ENCODE data around the gene KCNK7. TPM values are rescaled to one million over a fixed set of nuclear protein-coding genes. Genes with fewer than 3 reads are reported as not detected.
A peak's percentile ranks its signal among the peaks of the same experiment; 100 is the strongest.

KCNK7 gene
- total RNA-seq, 1 experiment from 2014 or later = 0.69 TPM

DNA sequence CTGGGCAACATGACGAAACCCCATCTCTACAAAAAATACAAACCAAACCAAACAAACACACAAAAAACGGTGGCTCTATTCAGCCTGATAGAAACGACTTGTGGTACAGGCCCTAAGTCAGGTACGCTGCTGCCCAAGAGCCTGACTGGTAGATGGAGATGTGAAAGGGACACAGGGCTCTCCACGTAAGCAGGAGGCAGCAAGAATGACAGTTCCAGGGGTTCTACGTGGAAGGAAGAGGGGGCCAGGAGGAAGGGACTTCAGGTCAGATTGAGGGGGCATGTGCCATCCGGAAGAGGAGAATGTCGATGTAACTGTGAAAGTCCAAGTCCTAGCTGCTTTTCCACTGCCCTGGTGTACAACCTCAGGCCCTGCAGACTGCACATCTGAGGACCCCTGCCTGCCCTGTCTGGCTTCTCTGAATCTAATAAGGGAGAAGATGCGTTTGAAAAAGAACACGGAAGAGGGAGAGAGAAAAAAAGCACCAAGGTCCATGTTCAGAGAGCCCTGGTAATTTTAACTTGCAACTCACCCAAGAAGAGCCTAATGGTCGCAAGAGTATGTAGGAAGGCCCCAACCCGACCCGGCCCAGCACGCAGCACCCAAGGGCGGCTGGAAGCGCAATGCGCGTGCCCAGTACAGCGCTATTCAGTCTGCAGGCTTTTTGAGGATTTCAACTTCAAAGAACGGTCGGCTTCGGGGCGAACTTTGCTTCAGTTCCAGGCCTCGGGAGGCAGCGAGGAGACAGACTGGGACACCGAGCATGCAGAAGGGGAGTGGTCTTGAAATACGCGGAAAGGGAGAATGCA lies 26.2 kb downstream of the KCNK7 start:
- no peaks in the 10 kb centered on the region for H3K27me3 ChIP-seq (ENCODE audit: control insufficient read depth, insufficient read depth, low read length)
- H3K4me3 ChIP-seq (ENCODE audit: low read depth in 2 of 2, low read length in 2 of 2) = peak overlapping the region; percentile 82 to 93
- TF ChIP-seq, protein P1, sequence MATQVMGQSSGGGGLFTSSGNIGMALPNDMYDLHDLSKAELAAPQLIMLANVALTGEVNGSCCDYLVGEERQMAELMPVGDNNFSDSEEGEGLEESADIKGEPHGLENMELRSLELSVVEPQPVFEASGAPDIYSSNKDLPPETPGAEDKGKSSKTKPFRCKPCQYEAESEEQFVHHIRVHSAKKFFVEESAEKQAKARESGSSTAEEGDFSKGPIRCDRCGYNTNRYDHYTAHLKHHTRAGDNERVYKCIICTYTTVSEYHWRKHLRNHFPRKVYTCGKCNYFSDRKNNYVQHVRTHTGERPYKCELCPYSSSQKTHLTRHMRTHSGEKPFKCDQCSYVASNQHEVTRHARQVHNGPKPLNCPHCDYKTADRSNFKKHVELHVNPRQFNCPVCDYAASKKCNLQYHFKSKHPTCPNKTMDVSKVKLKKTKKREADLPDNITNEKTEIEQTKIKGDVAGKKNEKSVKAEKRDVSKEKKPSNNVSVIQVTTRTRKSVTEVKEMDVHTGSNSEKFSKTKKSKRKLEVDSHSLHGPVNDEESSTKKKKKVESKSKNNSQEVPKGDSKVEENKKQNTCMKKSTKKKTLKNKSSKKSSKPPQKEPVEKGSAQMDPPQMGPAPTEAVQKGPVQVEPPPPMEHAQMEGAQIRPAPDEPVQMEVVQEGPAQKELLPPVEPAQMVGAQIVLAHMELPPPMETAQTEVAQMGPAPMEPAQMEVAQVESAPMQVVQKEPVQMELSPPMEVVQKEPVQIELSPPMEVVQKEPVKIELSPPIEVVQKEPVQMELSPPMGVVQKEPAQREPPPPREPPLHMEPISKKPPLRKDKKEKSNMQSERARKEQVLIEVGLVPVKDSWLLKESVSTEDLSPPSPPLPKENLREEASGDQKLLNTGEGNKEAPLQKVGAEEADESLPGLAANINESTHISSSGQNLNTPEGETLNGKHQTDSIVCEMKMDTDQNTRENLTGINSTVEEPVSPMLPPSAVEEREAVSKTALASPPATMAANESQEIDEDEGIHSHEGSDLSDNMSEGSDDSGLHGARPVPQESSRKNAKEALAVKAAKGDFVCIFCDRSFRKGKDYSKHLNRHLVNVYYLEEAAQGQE (IDR thresholded peaks at IDR 0.05; ENCODE audit: insufficient read depth in 1 of 2, low read depth in 2 of 2, low read length in 1 of 2) = no peak
- TF ChIP-seq TCF7L2 (IDR thresholded peaks at IDR 0.05; ENCODE audit: low read depth, low read length) (no peak), POLR2AphosphoS5 (IDR thresholded peaks at IDR 0.05; ENCODE audit: low read depth, low read length) (no peak), SIN3A (IDR thresholded peaks at IDR 0.05; ENCODE audit: borderline replicate concordance, insufficient read depth, low read depth, low read length) (no peak)
- TF ChIP-seq, protein P2, sequence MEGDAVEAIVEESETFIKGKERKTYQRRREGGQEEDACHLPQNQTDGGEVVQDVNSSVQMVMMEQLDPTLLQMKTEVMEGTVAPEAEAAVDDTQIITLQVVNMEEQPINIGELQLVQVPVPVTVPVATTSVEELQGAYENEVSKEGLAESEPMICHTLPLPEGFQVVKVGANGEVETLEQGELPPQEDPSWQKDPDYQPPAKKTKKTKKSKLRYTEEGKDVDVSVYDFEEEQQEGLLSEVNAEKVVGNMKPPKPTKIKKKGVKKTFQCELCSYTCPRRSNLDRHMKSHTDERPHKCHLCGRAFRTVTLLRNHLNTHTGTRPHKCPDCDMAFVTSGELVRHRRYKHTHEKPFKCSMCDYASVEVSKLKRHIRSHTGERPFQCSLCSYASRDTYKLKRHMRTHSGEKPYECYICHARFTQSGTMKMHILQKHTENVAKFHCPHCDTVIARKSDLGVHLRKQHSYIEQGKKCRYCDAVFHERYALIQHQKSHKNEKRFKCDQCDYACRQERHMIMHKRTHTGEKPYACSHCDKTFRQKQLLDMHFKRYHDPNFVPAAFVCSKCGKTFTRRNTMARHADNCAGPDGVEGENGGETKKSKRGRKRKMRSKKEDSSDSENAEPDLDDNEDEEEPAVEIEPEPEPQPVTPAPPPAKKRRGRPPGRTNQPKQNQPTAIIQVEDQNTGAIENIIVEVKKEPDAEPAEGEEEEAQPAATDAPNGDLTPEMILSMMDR (IDR thresholded peaks at IDR 0.05) = no peak
- DNase-seq (ENCODE audit: low read depth, low spot score) = no peak
- ChIA-PET CTCF (interaction anchor here (2.1 to 2.5 kb wide), 2 partner anchors 10 to 28 kb away, joined by 15 to 18 read pairs; no protein-coding TSS in a partner anchor), POLR2A (interaction anchor here (1.0 to 1.1 kb wide), 2 partner anchors 9 to 146 kb away, joined by 3 to 6 read pairs; partner anchors contain the start of gene NEAT1)
- in situ Hi-C loops (cut with HindIII; ENCODE audit: low pct_unique_long_range_greater_than_20kb, low sequenced_read_pairs) (no loop called here), intact Hi-C loops (cut with micrococcal nuclease; ENCODE audit: unreplicated experiment) (no loop called here)
- no peaks in the 10 kb centered on the region for H3K9me3 ChIP-seq (ENCODE audit: control insufficient read depth, insufficient read depth, low read depth, low read length)
- no TSS peak for BruUV-seq (replicated peaks)
- peak; percentile 3 for ATAC-seq
- H3K27ac ChIP-seq (ENCODE audit: low read length) = peak overlapping the region; percentile 94
- H3K4me1 ChIP-seq (ENCODE audit: control insufficient read depth, insufficient read depth, low read length) = peaks cover 20% of the 10 kb centered on the region
- H3K36me3 ChIP-seq (ENCODE audit: control insufficient read depth, insufficient read depth, low read length) = no peaks in the 10 kb centered on the region; the same call in 1 of the 2 replicates

DNA sequence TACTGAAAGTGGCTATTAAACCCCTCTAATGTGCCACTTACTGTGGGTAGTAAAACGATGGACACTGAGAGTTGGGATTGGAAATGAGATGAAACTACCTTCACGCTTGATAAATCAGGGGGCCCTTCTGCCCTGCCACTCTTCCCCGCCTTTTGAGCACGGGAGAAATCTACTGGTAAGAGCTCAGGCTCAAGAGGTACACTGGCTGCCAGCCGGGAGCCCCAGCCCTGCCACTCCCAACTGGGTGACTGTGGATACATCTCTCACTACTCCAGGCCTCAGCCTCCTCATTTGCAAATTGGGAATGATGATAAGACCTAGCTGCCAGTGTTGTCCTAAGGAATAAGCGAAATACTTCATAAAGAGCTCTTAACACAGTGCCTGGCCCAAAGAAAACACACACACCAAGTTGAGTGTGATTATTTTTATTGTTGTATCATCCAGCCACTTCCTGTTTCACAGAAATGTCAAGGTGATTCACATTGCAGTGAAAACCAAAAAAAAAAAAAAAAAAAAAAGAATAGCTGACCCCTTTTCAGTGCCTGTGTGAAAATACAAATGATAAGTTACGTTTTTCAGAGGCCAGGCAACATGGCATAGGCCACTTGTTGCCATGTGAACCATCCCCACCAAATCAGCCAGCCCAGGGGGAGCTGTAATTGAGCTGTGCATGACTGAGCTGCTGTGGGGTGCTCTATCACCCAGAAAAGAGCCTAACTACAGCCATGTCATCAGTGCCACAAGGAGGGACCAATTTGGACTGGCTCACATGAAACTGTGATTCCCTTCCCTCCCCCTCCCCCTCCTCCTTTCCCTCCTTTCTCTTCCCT lies 29.8 kb downstream of the KCNK7 start:
- Histone ChIP-seq H3K27ac (ENCODE audit: low read length) (no peak overlapping the region), H3K36me3 (ENCODE audit: control insufficient read depth, insufficient read depth, low read length) (no peaks in the 10 kb centered on the region; the same call in 1 of the 2 replicates), H3K4me3 (ENCODE audit: low read depth in 2 of 2, low read length in 2 of 2) (no peak overlapping the region), H3K9me3 (ENCODE audit: control insufficient read depth, insufficient read depth, low read depth, low read length) (no peaks in the 10 kb centered on the region), H3K27me3 (ENCODE audit: control insufficient read depth, insufficient read depth, low read length) (no peaks in the 10 kb centered on the region), H3K4me1 (ENCODE audit: control insufficient read depth, insufficient read depth, low read length) (peaks cover 5% of the 10 kb centered on the region; the same call in 1 of the 2 replicates)
- BruUV-seq (replicated peaks) = no TSS peak
- ATAC-seq = no peak
- in situ Hi-C loops (cut with HindIII; ENCODE audit: low pct_unique_long_range_greater_than_20kb, low sequenced_read_pairs) = no loop called here
- ChIA-PET CTCF (interaction anchor here (0.5 to 0.7 kb wide), 2 partner anchors 14 to 214 kb away, joined by 3 to 4 read pairs; no protein-coding TSS in a partner anchor), POLR2A (interaction anchor here (0.7 kb wide), 1 partner anchor 9 kb away, joined by 7 read pairs; no protein-coding TSS in a partner anchor)
- intact Hi-C loops (cut with micrococcal nuclease; ENCODE audit: unreplicated experiment) = no loop called here
- DNase-seq (ENCODE audit: low read depth, low spot score) = no peak
- no peak for TF ChIP-seq POLR2AphosphoS5 (IDR thresholded peaks at IDR 0.05; ENCODE audit: low read depth, low read length)
- TF ChIP-seq SIN3A (IDR thresholded peaks at IDR 0.05; ENCODE audit: borderline replicate concordance, insufficient read depth, low read depth, low read length) = no peak
- TF ChIP-seq, protein P1 (IDR thresholded peaks at IDR 0.05; ENCODE audit: insufficient read depth in 1 of 2, low read depth in 2 of 2, low read length in 1 of 2) = no peak
- TF ChIP-seq TCF7L2 (IDR thresholded peaks at IDR 0.05; ENCODE audit: low read depth, low read length) = no peak
- TF ChIP-seq, protein P2 (IDR thresholded peaks at IDR 0.05) = no peak

Data from Panc1 (cell line).